Endodermal cell (in vitro differentiated cells): ENCODE results near the gene PROB1. TPM values are rescaled to one million over a fixed set of nuclear protein-coding genes. Genes with fewer than 3 reads are reported as not detected.

Experiments
- DNase-seq: peaks from one replicate; pipeline ENCODE4 v3.0.0-alpha.2; 2017
- H3K27ac ChIP-seq: 2 replicates; pipeline ENCODE4 v1.5.1; 2013; ENCODE audit warnings: mild to moderate bottlenecking, low read depth, low read length, moderate library complexity
- H3K27me3 ChIP-seq: 2 replicates; pipeline ENCODE4 v1.6.1; 2013; ENCODE audit warnings: mild to moderate bottlenecking, low read length, moderate library complexity; ENCODE audit not compliant: insufficient read depth, control insufficient read depth, poor library complexity, severe bottlenecking
- H3K36me3 ChIP-seq: 2 replicates; pipeline ENCODE4 v1.7.0; 2013; ENCODE audit warnings: mild to moderate bottlenecking, low read length, moderate library complexity; ENCODE audit not compliant: control insufficient read depth, insufficient read depth
- H3K4me1 ChIP-seq: one replicate; pipeline ENCODE4 v1.7.0; 2013; ENCODE audit warnings: low read length; ENCODE audit not compliant: control insufficient read depth, insufficient read depth
- H3K4me3 ChIP-seq: 2 replicates; pipeline ENCODE4 v1.5.1; 2013; ENCODE audit warnings: mild to moderate bottlenecking, low read length, moderate library complexity
- H3K9ac ChIP-seq: 2 replicates; pipeline ENCODE4 v1.6.1; 2013; ENCODE audit warnings: mild to moderate bottlenecking, low read length, moderate library complexity; ENCODE audit not compliant: poor library complexity, severe bottlenecking; ENCODE audit errors: extremely low read depth
- H3K9me3 ChIP-seq: 2 replicates; pipeline ENCODE4 v1.6.1; 2013; ENCODE audit warnings: mild to moderate bottlenecking, low read length, moderate library complexity; ENCODE audit not compliant: control insufficient read depth
- H3K27ac Mint-ChIP-seq: 2 replicates; pipeline ENCODE4 v1.8.0; 2020; ENCODE audit warnings: mixed read lengths
- H3K27me3 Mint-ChIP-seq: 2 replicates; pipeline ENCODE4 v1.8.0; 2021; ENCODE audit warnings: mild to moderate bottlenecking, mixed read lengths; ENCODE audit not compliant: insufficient read depth
- H3K36me3 Mint-ChIP-seq: 2 replicates; pipeline ENCODE4 v1.8.0; 2020; ENCODE audit warnings: low read depth, mixed read lengths
- H3K4me1 Mint-ChIP-seq: 2 replicates; pipeline ENCODE4 v1.8.0; 2020; ENCODE audit warnings: mixed read lengths
- H3K4me3 Mint-ChIP-seq: 2 replicates; pipeline ENCODE4 v1.8.0; 2020; ENCODE audit warnings: mild to moderate bottlenecking, moderate library complexity, mixed read lengths
- H3K9me3 Mint-ChIP-seq: 2 replicates; pipeline ENCODE4 v1.8.0; 2020; ENCODE audit warnings: mild to moderate bottlenecking, mixed read lengths
- CTCF ChIP-seq: fragments of 200-600 bp; sonication (generic); conservative IDR thresholded peaks from 2 replicates; pipeline ENCODE4 v1.5.0; 2021; ENCODE audit warnings: antibody characterized with exemption, mild to moderate bottlenecking
- WGBS, 2 experiments: methylation state at CpG; one replicate each; pipeline versions ENCODE4 v1.1.5 to v1.1.7; 2013; ENCODE audit warnings: missing lambda C conversion rate in 2 of 2, mixed read lengths in 1 of 2; ENCODE audit not compliant: insufficient coverage in 1 of 2, insufficient read length in 1 of 2; 5-methylcytosine and 5-hydroxymethylcytosine counted together
- total RNA-seq, 2 donors: library from RNA; stranded (reverse); fragmentation: NEBNext Ultra II Directional in 1 of 2; extraction: Animal tissue kit (Norgen Biotek cat#: 25700) in 1 of 2; gene quantifications; 2 replicates in 1 of 2; 3 replicates in 1 of 2; pipeline ENCODE4 v1.2.1, GENCODE V29; 2021

Gene PROB1
- total RNA-seq, 2 donors from 2014 or later = 4.8 to 6.6 TPM

- TF ChIP-seq CTCF = no peak
- Histone ChIP-seq H3K9me3 (no peaks in the 10 kb centered on the region), H3K27me3 (no peaks in the 10 kb centered on the region), H3K9ac (peak within 1 kb of the TSS; percentile 84), H3K27ac (peak within 1 kb of the TSS; percentile 84), H3K4me3 (peak within 1 kb of the TSS; percentile 92), H3K36me3 (peaks cover 8% of the 10 kb centered on the region), H3K4me1 (no peaks in the 10 kb centered on the region)
- Mint-ChIP-seq H3K36me3 (peaks cover 13% of the 10 kb centered on the region), H3K4me3 (peak within 1 kb of the TSS; percentile 88), H3K27ac (peak within 1 kb of the TSS; percentile 97), H3K4me1 (peaks cover 19% of the 10 kb centered on the region), H3K9me3 (no peaks in the 10 kb centered on the region), H3K27me3 (peaks cover 6% of the 10 kb centered on the region)
- WGBS, 2 experiments = 5 to 9% methylated on average over 30 to 49 of the region's 49 CpGs
- peak; percentile 98 for DNase-seq
Measured at GRCh38 chr5:139439013-139439903, 44.4 kb upstream of the PROB1 start, which contains the start of gene DNAJC18. DNAJC18 (minus strand) TSS chr5:139439525; CDS start chr5:139439445, 80 bp downstream.

DNA sequence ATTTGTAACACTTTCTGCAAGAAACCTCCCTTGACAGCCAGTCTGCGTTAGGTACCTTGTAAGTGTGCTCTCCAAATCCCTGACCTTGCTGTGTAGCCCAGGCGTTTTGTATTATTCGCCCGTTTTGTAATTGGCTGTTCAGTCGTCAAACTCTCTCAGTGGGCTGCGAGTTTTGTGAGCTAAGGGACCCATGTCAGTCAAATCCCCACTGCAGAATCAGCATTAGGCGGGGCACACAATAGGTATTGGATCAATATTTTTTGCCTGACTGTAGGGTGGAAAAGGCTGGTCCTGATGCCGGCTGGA, 43.8 kb upstream of the PROB1 start:
- Histone ChIP-seq H3K9me3 (no peaks in the 10 kb centered on the region), H3K4me3 (peak overlapping the region; percentile 92), H3K27me3 (no peaks in the 10 kb centered on the region), H3K36me3 (peaks cover 8% of the 10 kb centered on the region), H3K27ac (no peak overlapping the region), H3K4me1 (no peaks in the 10 kb centered on the region), H3K9ac (no peak overlapping the region)
- peaks cover 18% of the 10 kb centered on the region for H3K4me1 Mint-ChIP-seq
- H3K4me3 Mint-ChIP-seq = peak overlapping the region; percentile 88
- H3K27ac Mint-ChIP-seq = peak overlapping the region; percentile 97
- WGBS, 2 experiments = 45 to 57% methylated on average over 8 of the region's 8 CpGs
- peaks cover 13% of the 10 kb centered on the region for H3K36me3 Mint-ChIP-seq
- TF ChIP-seq CTCF = no peak
- no peaks in the 10 kb centered on the region for H3K9me3 Mint-ChIP-seq
- peaks cover 6% of the 10 kb centered on the region for H3K27me3 Mint-ChIP-seq
- DNase-seq = peak; percentile 52

- no peaks in the 10 kb centered on the region for H3K9me3 ChIP-seq
- no peak for TF ChIP-seq CTCF
- no peaks in the 10 kb centered on the region for H3K9me3 Mint-ChIP-seq
- no peak overlapping the region for H3K9ac ChIP-seq
- no peak overlapping the region for H3K4me3 Mint-ChIP-seq
- H3K27me3 ChIP-seq = no peaks in the 10 kb centered on the region
- H3K4me3 ChIP-seq = no peak overlapping the region
- DNase-seq = no peak
- H3K36me3 Mint-ChIP-seq = peaks cover 17% of the 10 kb centered on the region
- H3K27ac ChIP-seq = no peak overlapping the region
- H3K36me3 ChIP-seq = peaks cover 8% of the 10 kb centered on the region
- no peaks in the 10 kb centered on the region for H3K27me3 Mint-ChIP-seq
- H3K4me1 Mint-ChIP-seq = peaks cover 17% of the 10 kb centered on the region
- 92 to 100% methylated on average over 1 to 3 of the region's 3 CpGs for WGBS, 2 experiments
- no peaks in the 10 kb centered on the region for H3K4me1 ChIP-seq
- H3K27ac Mint-ChIP-seq = no peak overlapping the region
Measured at GRCh38 chr5:139435676-139436075, 40.8 kb upstream of the PROB1 start.
